GM12878 (cell line): ENCODE measurements around the gene MPV17. TPM values are rescaled to one million over a fixed set of nuclear protein-coding genes. Genes with fewer than 3 reads are reported as not detected.

Experiments used
- CHD1 ChIP-seq: IDR thresholded peaks from 2 replicates; pipeline ENCODE4 v1.6.1; 2012; ENCODE audit warnings: low read depth, low read length, improper control_type of control experiment
- CHD4 ChIP-seq: fragments of 200-600 bp; sonication (generic); IDR thresholded peaks from 2 replicates; pipeline ENCODE4 v1.6.1; 2016; ENCODE audit warnings: mild to moderate bottlenecking
- CREM ChIP-seq: IDR thresholded peaks from 2 replicates; pipeline ENCODE4 v1.6.1; 2014; ENCODE audit warnings: antibody characterized with exemption, low read depth
- EGR1 ChIP-seq, 2 experiments: IDR thresholded peaks; 1 replicate in 1 of 2; 2 replicates in 1 of 2; pipeline ENCODE4 v1.6.1; 2011 to 2012; ENCODE audit warnings: low read depth in 2 of 2, low read length in 2 of 2, borderline replicate concordance in 1 of 2, mild to moderate bottlenecking in 1 of 2, moderate library complexity in 1 of 2
- MEF2A ChIP-seq: IDR thresholded peaks from 2 replicates; pipeline ENCODE4 v1.6.1; 2011; ENCODE audit warnings: low read depth, mild to moderate bottlenecking, low read length, moderate library complexity; ENCODE audit not compliant: insufficient read depth
- MTA2 ChIP-seq: fragments of 450-650 bp; IDR thresholded peaks from 2 replicates; pipeline ENCODE4 v1.6.1; 2016; ENCODE audit warnings: low read depth, mild to moderate bottlenecking, moderate library complexity
- MTA3 ChIP-seq: IDR thresholded peaks from 2 replicates; pipeline ENCODE4 v1.6.1; 2012; ENCODE audit warnings: low read length, inconsistent platforms, borderline replicate concordance
- NFYB ChIP-seq: IDR thresholded peaks from 2 replicates; pipeline ENCODE4 v1.6.1; 2011; ENCODE audit warnings: low read depth, mild to moderate bottlenecking, low read length, improper control_type of control experiment, moderate library complexity; ENCODE audit not compliant: insufficient read depth
- PML ChIP-seq: IDR thresholded peaks from 2 replicates; pipeline ENCODE4 v1.6.1; 2012; ENCODE audit warnings: low read length, inconsistent platforms
- SIN3A ChIP-seq: IDR thresholded peaks from 2 replicates; pipeline ENCODE4 v1.6.1; 2012; ENCODE audit warnings: low read depth, low read length, improper control_type of control experiment
- SP1 ChIP-seq: IDR thresholded peaks from one replicate; pipeline ENCODE4 v1.6.1; 2011; ENCODE audit warnings: low read depth, low read length
- SUZ12 ChIP-seq: fragments of 200-600 bp; sonication (generic); IDR thresholded peaks from one replicate; pipeline ENCODE4 v1.6.1; 2018; ENCODE audit warnings: antibody characterized with exemption, mild to moderate bottlenecking; ENCODE audit not compliant: unreplicated experiment
- ZNF622 ChIP-seq: fragments of 450-650 bp; IDR thresholded peaks from 2 replicates; pipeline ENCODE4 v1.6.1; 2017; ENCODE audit warnings: mild to moderate bottlenecking, inconsistent platforms
- polyA plus RNA-seq, 11 experiments: library from polyadenylated mRNA; depleted of rRNA in 4 of 11; unstranded in 6 of 11; stranded (reverse) in 5 of 11; fragments of >200 nt; fragmentation: Nextera tagmentation in 4 of 11; fragmentation: Illumina TruSeq in 1 of 11; extraction: Ambion mirVana in 4 of 11; extraction: Trizol in 1 of 11; gene quantifications; 1 replicate in 1 of 11; 2 replicates in 10 of 11; pipeline versions ENCODE4 v1.2.1 to v1.2.3, GENCODE V29; 2011 to 2016; ENCODE audit warnings: inconsistent platforms in 2 of 11, missing spikeins in 2 of 11, low read depth in 1 of 11
- total RNA-seq, 4 experiments: library from RNA; depleted of rRNA in 3 of 4; stranded (reverse); fragments of >200 nt in 3 of 4; fragmentation: Illumina TruSeq in 1 of 4; extraction: Trizol in 1 of 4; gene quantifications; 2 replicates each; pipeline versions ENCODE4 v1.2.1 to v1.2.3, GENCODE V29; 2013 to 2021
- TF ChIP-seq, protein P1 (sequence below): fragments of 150-350 bp; IDR thresholded peaks from 2 replicates; pipeline ENCODE4 v1.6.1; 2014; ENCODE audit warnings: mild to moderate bottlenecking, low read depth, low read length
- TF ChIP-seq, protein P2 (sequence below): fragments of 450-650 bp; IDR thresholded peaks from 2 replicates; pipeline ENCODE4 v1.6.1; 2017; ENCODE audit warnings: mild to moderate bottlenecking, low read depth, inconsistent platforms; ENCODE audit not compliant: poor library complexity, severe bottlenecking
- TF ChIP-seq, protein P3 (sequence below): fragments of 450-650 bp; formaldehyde crosslinking; IDR thresholded peaks from 2 replicates; pipeline ENCODE4 v1.4.0; 2022; ENCODE audit warnings: mild to moderate bottlenecking, moderate library complexity
- TF ChIP-seq, protein P4 (sequence below): IDR thresholded peaks from 2 replicates; pipeline ENCODE4 v1.6.1; 2012; ENCODE audit warnings: mild to moderate bottlenecking, low read depth, low read length
- TF ChIP-seq, protein P5 (sequence below): fragments of 450-650 bp; IDR thresholded peaks from 2 replicates; pipeline ENCODE4 v1.6.1; 2014; ENCODE audit warnings: mild to moderate bottlenecking

The MPV17 gene
- total and polyA plus RNA-seq, 10 of the 15 experiments (the other 5 are each of a cell fraction or from before 2014, with no cell fraction given): 63.4 to 143 (median 89.0) TPM

DNA sequence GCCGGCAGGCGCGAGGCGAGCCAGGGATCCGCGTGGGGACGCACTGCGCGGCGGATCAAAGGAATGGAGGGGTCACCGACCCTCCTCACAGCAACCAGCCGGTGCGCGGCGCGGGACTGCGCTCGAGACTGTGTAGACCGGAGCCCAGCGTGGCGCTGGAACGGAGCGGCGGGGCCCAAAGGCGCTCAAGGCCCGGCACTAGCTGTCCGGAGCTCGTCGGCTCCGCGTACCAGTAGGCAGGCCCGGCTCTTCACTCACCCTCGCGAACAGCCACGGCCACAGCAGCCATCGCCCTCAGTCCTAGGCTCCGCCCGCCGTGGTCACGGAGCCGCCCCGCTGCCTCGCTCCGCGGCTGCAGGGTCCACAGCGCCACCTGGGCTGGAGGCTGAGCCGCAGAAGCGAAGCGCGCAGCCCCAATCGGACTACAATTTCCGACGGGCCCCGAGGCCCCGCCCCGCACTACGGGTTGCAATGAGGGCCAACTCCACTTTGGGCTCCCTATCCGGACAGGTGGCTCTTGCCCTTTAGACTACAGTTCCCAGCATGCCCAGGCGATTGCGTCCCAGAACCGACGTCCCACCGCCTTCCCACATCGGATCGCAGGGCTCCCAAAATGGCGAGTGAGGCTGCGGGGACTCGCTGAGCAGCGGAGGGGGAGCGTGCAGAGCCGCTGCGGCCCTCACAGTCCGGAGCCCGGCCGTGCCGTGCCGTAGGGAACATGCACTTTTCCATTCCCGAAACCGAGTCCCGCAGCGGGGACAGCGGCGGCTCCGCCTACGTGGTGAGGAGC, 47.3 kb upstream of the MPV17 start, which contains the start of the genes EIF2B4 and SNX17 (continued):
- TF ChIP-seq CREM: peak; percentile 97
- TF ChIP-seq EGR1 (IDR thresholded peaks at IDR 0.05; ENCODE audit: borderline replicate concordance in 1 of 2, low read depth in 2 of 2, low read length in 2 of 2): peak; percentile 34 to 61; a peak in 2 of 3 replicates
- no peak for TF ChIP-seq CHD4
- TF ChIP-seq PML: 0 out of 2 replicates have a peak, but pooled peaks have one; percentile 18
- TF ChIP-seq, protein P1, sequence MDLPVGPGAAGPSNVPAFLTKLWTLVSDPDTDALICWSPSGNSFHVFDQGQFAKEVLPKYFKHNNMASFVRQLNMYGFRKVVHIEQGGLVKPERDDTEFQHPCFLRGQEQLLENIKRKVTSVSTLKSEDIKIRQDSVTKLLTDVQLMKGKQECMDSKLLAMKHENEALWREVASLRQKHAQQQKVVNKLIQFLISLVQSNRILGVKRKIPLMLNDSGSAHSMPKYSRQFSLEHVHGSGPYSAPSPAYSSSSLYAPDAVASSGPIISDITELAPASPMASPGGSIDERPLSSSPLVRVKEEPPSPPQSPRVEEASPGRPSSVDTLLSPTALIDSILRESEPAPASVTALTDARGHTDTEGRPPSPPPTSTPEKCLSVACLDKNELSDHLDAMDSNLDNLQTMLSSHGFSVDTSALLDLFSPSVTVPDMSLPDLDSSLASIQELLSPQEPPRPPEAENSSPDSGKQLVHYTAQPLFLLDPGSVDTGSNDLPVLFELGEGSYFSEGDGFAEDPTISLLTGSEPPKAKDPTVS: no peak
- no peak for TF ChIP-seq MTA2
- TF ChIP-seq SP1: peak; percentile 97
- peak; percentile 75 for TF ChIP-seq SIN3A
- TF ChIP-seq MEF2A: 0 out of 2 replicates have a peak, but pooled peaks have one; percentile 59
- TF ChIP-seq SUZ12: no peak
- TF ChIP-seq, protein P2, sequence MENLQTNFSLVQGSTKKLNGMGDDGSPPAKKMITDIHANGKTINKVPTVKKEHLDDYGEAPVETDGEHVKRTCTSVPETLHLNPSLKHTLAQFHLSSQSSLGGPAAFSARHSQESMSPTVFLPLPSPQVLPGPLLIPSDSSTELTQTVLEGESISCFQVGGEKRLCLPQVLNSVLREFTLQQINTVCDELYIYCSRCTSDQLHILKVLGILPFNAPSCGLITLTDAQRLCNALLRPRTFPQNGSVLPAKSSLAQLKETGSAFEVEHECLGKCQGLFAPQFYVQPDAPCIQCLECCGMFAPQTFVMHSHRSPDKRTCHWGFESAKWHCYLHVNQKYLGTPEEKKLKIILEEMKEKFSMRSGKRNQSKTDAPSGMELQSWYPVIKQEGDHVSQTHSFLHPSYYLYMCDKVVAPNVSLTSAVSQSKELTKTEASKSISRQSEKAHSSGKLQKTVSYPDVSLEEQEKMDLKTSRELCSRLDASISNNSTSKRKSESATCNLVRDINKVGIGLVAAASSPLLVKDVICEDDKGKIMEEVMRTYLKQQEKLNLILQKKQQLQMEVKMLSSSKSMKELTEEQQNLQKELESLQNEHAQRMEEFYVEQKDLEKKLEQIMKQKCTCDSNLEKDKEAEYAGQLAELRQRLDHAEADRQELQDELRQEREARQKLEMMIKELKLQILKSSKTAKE: no peak
- TF ChIP-seq MTA3: no peak
- TF ChIP-seq, protein P3, sequence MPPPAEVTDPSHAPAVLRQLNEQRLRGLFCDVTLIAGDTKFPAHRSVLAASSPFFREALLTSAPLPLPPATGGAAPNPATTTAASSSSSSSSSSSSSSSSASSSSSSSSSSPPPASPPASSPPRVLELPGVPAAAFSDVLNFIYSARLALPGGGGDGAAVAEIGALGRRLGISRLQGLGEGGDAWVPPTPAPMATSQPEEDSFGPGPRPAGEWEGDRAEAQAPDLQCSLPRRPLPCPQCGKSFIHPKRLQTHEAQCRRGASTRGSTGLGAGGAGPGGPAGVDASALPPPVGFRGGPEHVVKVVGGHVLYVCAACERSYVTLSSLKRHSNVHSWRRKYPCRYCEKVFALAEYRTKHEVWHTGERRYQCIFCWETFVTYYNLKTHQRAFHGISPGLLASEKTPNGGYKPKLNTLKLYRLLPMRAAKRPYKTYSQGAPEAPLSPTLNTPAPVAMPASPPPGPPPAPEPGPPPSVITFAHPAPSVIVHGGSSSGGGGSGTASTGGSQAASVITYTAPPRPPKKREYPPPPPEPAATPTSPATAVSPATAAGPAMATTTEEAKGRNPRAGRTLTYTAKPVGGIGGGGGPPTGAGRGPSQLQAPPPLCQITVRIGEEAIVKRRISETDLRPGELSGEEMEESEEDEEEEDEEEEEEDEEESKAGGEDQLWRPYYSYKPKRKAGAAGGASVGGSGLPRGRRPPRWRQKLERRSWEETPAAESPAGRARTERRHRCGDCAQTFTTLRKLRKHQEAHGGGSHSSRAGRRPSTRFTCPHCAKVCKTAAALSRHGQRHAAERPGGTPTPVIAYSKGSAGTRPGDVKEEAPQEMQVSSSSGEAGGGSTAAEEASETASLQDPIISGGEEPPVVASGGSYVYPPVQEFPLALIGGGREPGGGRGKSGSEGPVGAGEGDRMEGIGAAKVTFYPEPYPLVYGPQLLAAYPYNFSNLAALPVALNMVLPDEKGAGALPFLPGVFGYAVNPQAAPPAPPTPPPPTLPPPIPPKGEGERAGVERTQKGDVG: no peak
- TF ChIP-seq, protein P4, sequence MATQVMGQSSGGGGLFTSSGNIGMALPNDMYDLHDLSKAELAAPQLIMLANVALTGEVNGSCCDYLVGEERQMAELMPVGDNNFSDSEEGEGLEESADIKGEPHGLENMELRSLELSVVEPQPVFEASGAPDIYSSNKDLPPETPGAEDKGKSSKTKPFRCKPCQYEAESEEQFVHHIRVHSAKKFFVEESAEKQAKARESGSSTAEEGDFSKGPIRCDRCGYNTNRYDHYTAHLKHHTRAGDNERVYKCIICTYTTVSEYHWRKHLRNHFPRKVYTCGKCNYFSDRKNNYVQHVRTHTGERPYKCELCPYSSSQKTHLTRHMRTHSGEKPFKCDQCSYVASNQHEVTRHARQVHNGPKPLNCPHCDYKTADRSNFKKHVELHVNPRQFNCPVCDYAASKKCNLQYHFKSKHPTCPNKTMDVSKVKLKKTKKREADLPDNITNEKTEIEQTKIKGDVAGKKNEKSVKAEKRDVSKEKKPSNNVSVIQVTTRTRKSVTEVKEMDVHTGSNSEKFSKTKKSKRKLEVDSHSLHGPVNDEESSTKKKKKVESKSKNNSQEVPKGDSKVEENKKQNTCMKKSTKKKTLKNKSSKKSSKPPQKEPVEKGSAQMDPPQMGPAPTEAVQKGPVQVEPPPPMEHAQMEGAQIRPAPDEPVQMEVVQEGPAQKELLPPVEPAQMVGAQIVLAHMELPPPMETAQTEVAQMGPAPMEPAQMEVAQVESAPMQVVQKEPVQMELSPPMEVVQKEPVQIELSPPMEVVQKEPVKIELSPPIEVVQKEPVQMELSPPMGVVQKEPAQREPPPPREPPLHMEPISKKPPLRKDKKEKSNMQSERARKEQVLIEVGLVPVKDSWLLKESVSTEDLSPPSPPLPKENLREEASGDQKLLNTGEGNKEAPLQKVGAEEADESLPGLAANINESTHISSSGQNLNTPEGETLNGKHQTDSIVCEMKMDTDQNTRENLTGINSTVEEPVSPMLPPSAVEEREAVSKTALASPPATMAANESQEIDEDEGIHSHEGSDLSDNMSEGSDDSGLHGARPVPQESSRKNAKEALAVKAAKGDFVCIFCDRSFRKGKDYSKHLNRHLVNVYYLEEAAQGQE: no peak
- no peak for TF ChIP-seq ZNF622
- TF ChIP-seq NFYB: no peak
- TF ChIP-seq CHD1: no peak
- TF ChIP-seq, protein P5, sequence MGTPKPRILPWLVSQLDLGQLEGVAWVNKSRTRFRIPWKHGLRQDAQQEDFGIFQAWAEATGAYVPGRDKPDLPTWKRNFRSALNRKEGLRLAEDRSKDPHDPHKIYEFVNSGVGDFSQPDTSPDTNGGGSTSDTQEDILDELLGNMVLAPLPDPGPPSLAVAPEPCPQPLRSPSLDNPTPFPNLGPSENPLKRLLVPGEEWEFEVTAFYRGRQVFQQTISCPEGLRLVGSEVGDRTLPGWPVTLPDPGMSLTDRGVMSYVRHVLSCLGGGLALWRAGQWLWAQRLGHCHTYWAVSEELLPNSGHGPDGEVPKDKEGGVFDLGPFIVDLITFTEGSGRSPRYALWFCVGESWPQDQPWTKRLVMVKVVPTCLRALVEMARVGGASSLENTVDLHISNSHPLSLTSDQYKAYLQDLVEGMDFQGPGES: no peak
